Medulla oblongata (tissue), 1 donor: ENCODE results near the gene LRFN2.

Experiments
- DNase-seq: peaks from one replicate; pipeline ENCODE4 v3.0.0-alpha.2; 2015; ENCODE audit errors: extremely low spot score

LRFN2 gene

GRCh38 chr6:40586369-40587201, 579 bp downstream of the LRFN2 start:
- no peak for DNase-seq

GRCh38 chr6:40585651-40586269, 1.4 kb downstream of the LRFN2 start:
- no peak for DNase-seq

GRCh38 chr6:40585223-40585622, 1.9 kb downstream of the LRFN2 start:
- DNase-seq, result no peak

- DNase-seq, result no peak
These were observed 2.4 kb downstream of the LRFN2 start for GRCh38 chr6:40584741-40585140.

GRCh38 chr6:40583709-40584108, 3.5 kb downstream of the LRFN2 start:
- DNase-seq, result no peak

GRCh38 chr6:40582892-40583291, 4.3 kb downstream of the LRFN2 start:
- DNase-seq, result no peak

- DNase-seq, result no peak
These were observed 8.1 kb downstream of the LRFN2 start for GRCh38 chr6:40579101-40579500.

- DNase-seq, result no peak
These were observed 9.5 kb downstream of the LRFN2 start for GRCh38 chr6:40577672-40578071.

GRCh38 chr6:40573221-40573620, 13.9 kb downstream of the LRFN2 start:
- DNase-seq, result no peak

- DNase-seq, result no peak
These were observed 17.8 kb downstream of the LRFN2 start for GRCh38 chr6:40569162-40569910.

GRCh38 chr6:40568062-40568708, 19.0 kb downstream of the LRFN2 start:
- DNase-seq, result no peak

- no peak for DNase-seq
These were observed 24.1 kb downstream of the LRFN2 start for GRCh38 chr6:40563111-40563510.

- no peak for DNase-seq
These were observed 28.1 kb downstream of the LRFN2 start for GRCh38 chr6:40559056-40559455.

- no peak for DNase-seq
These were observed 29.1 kb downstream of the LRFN2 start for GRCh38 chr6:40558102-40558501.

GRCh38 chr6:40556881-40557280, 30.3 kb downstream of the LRFN2 start:
- DNase-seq, result no peak

GRCh38 chr6:40556023-40556422, 31.1 kb downstream of the LRFN2 start:
- no peak for DNase-seq

- no peak for DNase-seq
These were observed 32.1 kb downstream of the LRFN2 start for GRCh38 chr6:40555092-40555491.

- DNase-seq, result no peak
These were observed 34.2 kb downstream of the LRFN2 start for GRCh38 chr6:40552941-40553340.

- no peak for DNase-seq
These were observed 35.1 kb downstream of the LRFN2 start for GRCh38 chr6:40551966-40552505.

- DNase-seq, result peak; percentile 50
These were observed 36.7 kb downstream of the LRFN2 start for GRCh38 chr6:40550202-40551101.

- no peak for DNase-seq
These were observed 41.2 kb downstream of the LRFN2 start for GRCh38 chr6:40545954-40546353.
